Endothelial cell of umbilical vein (primary cell): ENCODE results near the gene GUCD1. TPM values are rescaled to one million over a fixed set of nuclear protein-coding genes. Genes with fewer than 3 reads are reported as not detected.
"Not testable (repeated sequence)": the region's sequence is repeated elsewhere in the genome, so short reads cannot be mapped to it uniquely, and the experiment has no call there.

ENCODE experiments used
- BruUV-seq: library from RNA; stranded (reverse); fragments of 400-500 nt; replicated peaks from 2 replicates; lab custom pipeline; 2021; lab: Mats Ljungman, UMichigan
- CTCF ChIA-PET: fragments of 300-600, 350-600 bp; sonication (Branson Sonifier 250); formaldehyde crosslinking; loops from one replicate; lab custom pipeline; 2021; ENCODE audit warnings: antibody characterized with exemption, inconsistent platforms; lab: Charles Lee
- POLR2A ChIA-PET: fragments of 300-600, 350-600 bp; sonication (Branson Sonifier 250); formaldehyde crosslinking; loops from one replicate; lab custom pipeline; 2021; ENCODE audit warnings: antibody characterized with exemption, inconsistent platforms; lab: Charles Lee
- DNase-seq: peaks from one replicate; pipeline ENCODE4 v3.0.0-alpha.2; 2011; ENCODE audit warnings: low read depth, low spot score
- FAIRE-seq: peaks from 2 replicates; lab custom pipeline; 2011; peaks lifted over from hg19 to GRCh38; lab: Jason Lieb, UNC
- H2AFZ ChIP-seq: 2 replicates; pipeline ENCODE4 v1.6.0; 2012; ENCODE audit warnings: low read depth, low read length, control low read depth, inconsistent platforms
- H3K27ac ChIP-seq: 2 replicates; pipeline ENCODE4 v1.5.1; 2011; ENCODE audit warnings: low read depth, mild to moderate bottlenecking, control low read depth, low read length, moderate library complexity; ENCODE audit not compliant: insufficient read depth
- H3K27me3 ChIP-seq, 2 experiments: 2 replicates each; pipeline versions ENCODE4 v1.6.0 to v1.6.1; 2011; ENCODE audit warnings: low read length in 2 of 2, mixed read lengths in 1 of 2; ENCODE audit not compliant: control insufficient read depth in 2 of 2, insufficient read depth in 2 of 2
- H3K36me3 ChIP-seq, 2 experiments: 2 replicates in 1 of 2; 3 replicates in 1 of 2; pipeline ENCODE4 v1.5.1; 2011; ENCODE audit warnings: low read length in 2 of 2, mild to moderate bottlenecking in 1 of 2, moderate library complexity in 1 of 2; ENCODE audit not compliant: control insufficient read depth in 2 of 2, insufficient read depth in 2 of 2; ENCODE audit errors: extremely low read depth in 1 of 2
- H3K4me1 ChIP-seq: 3 replicates; pipeline ENCODE4 v1.5.1; 2011; ENCODE audit warnings: mild to moderate bottlenecking, low read length; ENCODE audit not compliant: control insufficient read depth, insufficient read depth; ENCODE audit errors: extremely low read depth
- H3K4me2 ChIP-seq: 2 replicates; pipeline ENCODE4 v1.6.1; 2011; ENCODE audit warnings: low read length, control low read depth, mixed read lengths; ENCODE audit not compliant: insufficient read depth
- H3K4me3 ChIP-seq, 3 experiments: fragments of 200-600 bp in 1 of 3; sonication (generic), shearing (Covaris generic) in 1 of 3; replicated peaks in 1 of 3; 2 replicates each; pipeline ENCODE4 v1.5.1; 2011 to 2016; ENCODE audit warnings: control low read depth in 3 of 3, low read length in 3 of 3, mild to moderate bottlenecking in 2 of 3, inconsistent platforms in 1 of 3, low read depth in 1 of 3, moderate library complexity in 1 of 3; ENCODE audit not compliant: insufficient read depth in 1 of 3
- H3K79me2 ChIP-seq: 2 replicates; pipeline ENCODE4 v1.6.0; 2012; ENCODE audit warnings: low read length, inconsistent platforms; ENCODE audit not compliant: control insufficient read depth, insufficient read depth
- H3K9ac ChIP-seq: replicated peaks from 2 replicates; pipeline ENCODE3; 2011; ENCODE audit warnings: low read length, control low read depth; ENCODE audit not compliant: insufficient read depth; ENCODE audit errors: extremely low read depth
- H3K9me1 ChIP-seq: replicated peaks from 3 replicates; pipeline ENCODE4 v1.6.0; 2011; ENCODE audit warnings: mild to moderate bottlenecking, low read length; ENCODE audit not compliant: control insufficient read depth, insufficient read depth; ENCODE audit errors: extremely low read depth
- H3K9me3 ChIP-seq: replicated peaks from 2 replicates; pipeline ENCODE4 v1.5.1; 2012; ENCODE audit warnings: low read length, inconsistent platforms; ENCODE audit not compliant: control insufficient read depth, insufficient read depth
- H4K20me1 ChIP-seq: replicated peaks from 2 replicates; pipeline ENCODE3; 2011; ENCODE audit warnings: mild to moderate bottlenecking, low read length; ENCODE audit not compliant: control insufficient read depth, insufficient read depth; ENCODE audit errors: extremely low read depth
- EZH2 ChIP-seq: IDR thresholded peaks from 2 replicates; pipeline ENCODE4 v1.6.1; 2012; ENCODE audit warnings: borderline replicate concordance, low read depth, mild to moderate bottlenecking, moderate library complexity, low read length, inconsistent platforms; ENCODE audit not compliant: severe bottlenecking
- FOS ChIP-seq: IDR thresholded peaks from 2 replicates; pipeline ENCODE4 v1.6.1; 2011; ENCODE audit warnings: mild to moderate bottlenecking, low read length, moderate library complexity, borderline replicate concordance; ENCODE audit not compliant: insufficient read depth
- GATA2 ChIP-seq: IDR thresholded peaks from 2 replicates; pipeline ENCODE4 v1.7.0; 2011; ENCODE audit warnings: low read depth, mild to moderate bottlenecking, moderate library complexity, mixed read lengths, low read length; ENCODE audit not compliant: insufficient read length, insufficient read depth
- JUN ChIP-seq: IDR thresholded peaks from 2 replicates; pipeline ENCODE4 v1.6.1; 2011; ENCODE audit warnings: borderline replicate concordance, low read depth; ENCODE audit not compliant: insufficient read length, insufficient read depth
- MAX ChIP-seq: IDR thresholded peaks from 2 replicates; pipeline ENCODE4 v1.6.1; 2011; ENCODE audit not compliant: insufficient read depth, insufficient read length
- MYC ChIP-seq: IDR thresholded peaks from one replicate; pipeline ENCODE4 v1.6.1; 2011; ENCODE audit warnings: mild to moderate bottlenecking, low read depth, low read length
- POLR2A ChIP-seq: IDR thresholded peaks from 2 replicates; pipeline ENCODE4 v1.6.1; 2012; ENCODE audit warnings: low read depth, mild to moderate bottlenecking, control low read depth, low read length
- POLR2AphosphoS5 ChIP-seq: IDR thresholded peaks from 2 replicates; pipeline ENCODE4 v1.6.1; 2012; ENCODE audit warnings: low read depth, mild to moderate bottlenecking, control low read depth, low read length, moderate library complexity; ENCODE audit not compliant: insufficient read depth
- dilution Hi-C: fragments of 300-500 bp; cut with MboI; formaldehyde crosslinking; loops from one replicate; pipeline ENCODE4 v1.15.0; 2019; ENCODE audit warnings: low sequenced_read_pairs; ENCODE audit not compliant: extremely low pct_ligation_motif_present
- intact Hi-C: fragments of 100-400 bp; cut with micrococcal nuclease; formaldehyde crosslinking; loops from one replicate; pipeline ENCODE4 v1.10.0; 2022
- polyA plus RNA-seq, 4 experiments: library from polyadenylated mRNA; depleted of rRNA in 3 of 4; stranded (reverse) in 3 of 4; unstranded in 1 of 4; fragments of >200 nt; gene quantifications; 2 replicates each; pipeline versions ENCODE4 v1.2.1 to v1.2.3, GENCODE V29; 2011 to 2012; ENCODE audit warnings: missing spikeins in 1 of 4
- total RNA-seq: library from RNA; stranded (reverse); gene quantifications from 2 replicates; pipeline ENCODE4 v1.2.3, GENCODE V29; 2021
- TF ChIP-seq, protein P1 (sequence below), 2 donors: IDR thresholded peaks; 1 replicate in 1 of 2; 2 replicates in 1 of 2; pipeline ENCODE4 v1.5.1; 2011; ENCODE audit warnings: low read length in 2 of 2, mild to moderate bottlenecking in 2 of 2, moderate library complexity in 2 of 2, control low read depth in 1 of 2, inconsistent platforms in 1 of 2, low read depth in 1 of 2; ENCODE audit not compliant: insufficient read depth in 1 of 2; ENCODE audit errors: extremely low read depth in 1 of 2

The GUCD1 gene
- total and polyA plus RNA-seq, 2 donors (not counting 3 experiments of a cell fraction or from before 2014, with no cell fraction given) = 116 to 138 TPM

GRCh38 chr22:24599514-24599913, 44.6 kb upstream of the GUCD1 start:
- POLR2A ChIA-PET = no interaction called here

GRCh38 chr22:24597076-24597475, 42.1 kb upstream of the GUCD1 start:
- H3K4me2 ChIP-seq, H3K27ac ChIP-seq, DNase-seq, H3K36me3 ChIP-seq, H3K4me3 ChIP-seq, H4K20me1 ChIP-seq, POLR2A ChIA-PET, H3K9ac ChIP-seq, H3K9me1 ChIP-seq, H3K9me3 ChIP-seq, H3K27me3 ChIP-seq, H3K79me2 ChIP-seq, CTCF ChIA-PET, H2AFZ ChIP-seq, FAIRE-seq, dilution Hi-C loops, BruUV-seq, intact Hi-C loops: not testable (repeated sequence)
- peaks cover 12% of the 10 kb centered on the region for H3K4me1 ChIP-seq

More at GRCh38 chr22:24599514-24599913, 44.6 kb upstream of the GUCD1 start:
- Histone ChIP-seq H3K36me3 (no peaks in the 10 kb centered on the region), H3K4me1 (peaks cover 7% of the 10 kb centered on the region), H3K27me3 (no peaks in the 10 kb centered on the region), H3K9me3 (no peaks in the 10 kb centered on the region), H3K9ac (no peak overlapping the region), H3K4me2 (no peak overlapping the region), H3K9me1 (no peaks in the 10 kb centered on the region), H3K27ac (no peak overlapping the region), H3K4me3 (no peak overlapping the region), H2AFZ (no peak overlapping the region), H3K79me2 (no peaks in the 10 kb centered on the region), H4K20me1 (no peaks in the 10 kb centered on the region)
- BruUV-seq = no TSS peak
- intact Hi-C loops = no loop called here
- TF ChIP-seq POLR2AphosphoS5 (no peak), GATA2 (no peak), POLR2A (no peak), JUN (no peak), FOS (no peak), EZH2 (no peak), MAX (no peak), MYC (no peak)
- TF ChIP-seq, protein P1, sequence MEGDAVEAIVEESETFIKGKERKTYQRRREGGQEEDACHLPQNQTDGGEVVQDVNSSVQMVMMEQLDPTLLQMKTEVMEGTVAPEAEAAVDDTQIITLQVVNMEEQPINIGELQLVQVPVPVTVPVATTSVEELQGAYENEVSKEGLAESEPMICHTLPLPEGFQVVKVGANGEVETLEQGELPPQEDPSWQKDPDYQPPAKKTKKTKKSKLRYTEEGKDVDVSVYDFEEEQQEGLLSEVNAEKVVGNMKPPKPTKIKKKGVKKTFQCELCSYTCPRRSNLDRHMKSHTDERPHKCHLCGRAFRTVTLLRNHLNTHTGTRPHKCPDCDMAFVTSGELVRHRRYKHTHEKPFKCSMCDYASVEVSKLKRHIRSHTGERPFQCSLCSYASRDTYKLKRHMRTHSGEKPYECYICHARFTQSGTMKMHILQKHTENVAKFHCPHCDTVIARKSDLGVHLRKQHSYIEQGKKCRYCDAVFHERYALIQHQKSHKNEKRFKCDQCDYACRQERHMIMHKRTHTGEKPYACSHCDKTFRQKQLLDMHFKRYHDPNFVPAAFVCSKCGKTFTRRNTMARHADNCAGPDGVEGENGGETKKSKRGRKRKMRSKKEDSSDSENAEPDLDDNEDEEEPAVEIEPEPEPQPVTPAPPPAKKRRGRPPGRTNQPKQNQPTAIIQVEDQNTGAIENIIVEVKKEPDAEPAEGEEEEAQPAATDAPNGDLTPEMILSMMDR (IDR thresholded peaks at IDR 0.05; ENCODE audit: extremely low read depth in 1 of 2, insufficient read depth in 1 of 2, low read depth in 1 of 2, low read length in 2 of 2) = no peak
- DNase-seq (no peak), FAIRE-seq (no peak)
- CTCF ChIA-PET = interaction anchor here (1.4 kb wide), 1 partner anchor 173 kb away, joined by 3 read pairs; no protein-coding TSS in a partner anchor
- dilution Hi-C loops = no loop called here
